NCI-H2196 treated with DMSO at 0.1 percent for 48 hours (cell line): ENCODE results near the gene MARCOL.

Experiments
- DNase-seq: peaks from one replicate; lab custom pipeline; 2025; ENCODE audit not compliant: unreplicated experiment; lab: John Stamatoyannopoulos, UW

Gene MARCOL

DNA sequence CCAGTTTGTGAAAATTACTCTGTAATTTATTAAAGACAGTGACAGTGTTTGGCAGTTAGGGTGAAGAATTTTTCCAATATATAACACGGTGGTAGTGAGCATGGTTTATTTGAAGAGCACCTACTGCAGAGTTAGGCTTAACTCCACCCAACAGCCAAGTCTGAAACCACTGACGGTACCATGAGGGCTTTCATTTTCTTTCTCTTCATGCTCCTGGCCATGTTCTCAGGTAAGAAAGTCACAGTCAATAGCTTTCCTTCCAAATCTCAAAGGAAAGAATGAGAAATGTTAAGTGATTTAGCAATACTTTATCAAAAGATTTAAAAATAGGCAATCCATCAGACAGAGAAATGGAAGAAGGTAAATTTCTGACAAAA is at the start of gene MARCOL:
TSS of gene MARCOL (plus strand) at position 108 of the 377 bp plus-strand sequence. CDS start at position 181, 73 bp downstream.
- DNase-seq: no peak

DNA sequence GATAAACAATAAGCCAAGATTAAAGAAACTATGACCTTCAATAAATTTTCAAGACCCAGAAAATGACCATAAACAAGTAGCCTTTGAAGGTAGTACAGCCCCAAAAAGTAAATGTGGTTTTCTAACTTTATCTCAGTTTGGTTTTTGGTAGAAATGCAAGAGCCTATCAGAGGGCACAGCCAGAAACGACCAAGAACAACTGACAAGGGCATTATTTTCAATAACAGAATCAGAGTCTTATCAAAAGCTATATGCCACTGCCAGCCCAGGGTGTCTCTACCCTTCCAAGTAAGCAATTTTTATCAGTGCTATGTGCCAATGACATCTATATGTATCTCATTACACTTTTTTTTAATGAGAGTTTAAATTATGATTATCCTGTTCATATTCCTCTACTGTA is 47.3 kb upstream of the MARCOL start:
- DNase-seq: no peak

DNA sequence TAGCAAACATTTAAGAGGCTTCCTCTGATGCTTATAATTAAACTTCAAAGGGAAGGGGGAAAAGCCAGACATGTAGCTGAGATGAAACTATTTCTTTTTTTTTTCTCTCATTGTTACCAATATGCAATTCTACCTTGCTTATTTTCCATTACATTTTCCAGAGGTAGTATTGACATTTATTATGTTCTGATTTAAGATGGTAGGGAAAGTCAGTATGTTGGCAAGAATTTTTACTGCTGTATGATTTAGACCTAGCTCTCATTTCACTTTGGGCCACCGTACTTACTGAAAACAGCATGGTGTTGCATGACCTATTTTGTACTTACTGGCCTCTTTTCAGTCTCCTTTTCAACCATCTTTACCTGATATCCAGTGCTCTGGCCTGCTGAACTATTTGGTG is 45.1 kb upstream of the MARCOL start:
- DNase-seq: no peak

- no peak for DNase-seq
These were observed 37.2 kb upstream of the MARCOL start for GRCh38 chr5:148201151-148201550.

GRCh38 chr5:148202531-148203203 is 35.7 kb upstream of the MARCOL start, which contains the start of gene SPINK6:
Gene SPINK6, plus strand, starts transcription at chr5:148203042. Its CDS starts 55 bp downstream, at chr5:148203097.
- no peak for DNase-seq

GRCh38 chr5:148205044-148205806 is 33.1 kb upstream of the MARCOL start:
- DNase-seq: no peak

- no peak for DNase-seq
These were observed 32.5 kb upstream of the MARCOL start for GRCh38 chr5:148205865-148206264.

DNA sequence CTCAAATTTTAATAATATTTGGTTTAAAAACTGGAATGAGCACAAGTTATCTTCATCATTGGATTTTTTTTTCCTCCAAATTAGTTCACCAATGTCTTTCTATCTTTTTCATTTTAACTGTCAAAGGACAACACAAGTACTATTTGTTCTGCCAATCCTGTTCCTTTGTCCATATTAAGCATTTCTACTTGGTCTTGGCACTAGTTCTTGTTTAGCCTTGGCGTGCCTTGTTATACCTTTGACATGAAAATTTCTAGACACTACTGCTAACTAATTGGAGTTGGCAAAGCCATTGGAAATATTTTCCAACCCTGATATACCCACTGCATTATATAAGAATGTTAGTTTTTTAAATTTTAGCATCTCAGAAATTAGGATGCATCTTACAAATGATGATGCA is 31.7 kb upstream of the MARCOL start:
- no peak for DNase-seq

- no peak for DNase-seq
These were observed 30.1 kb upstream of the MARCOL start for GRCh38 chr5:148208226-148208625.

DNA sequence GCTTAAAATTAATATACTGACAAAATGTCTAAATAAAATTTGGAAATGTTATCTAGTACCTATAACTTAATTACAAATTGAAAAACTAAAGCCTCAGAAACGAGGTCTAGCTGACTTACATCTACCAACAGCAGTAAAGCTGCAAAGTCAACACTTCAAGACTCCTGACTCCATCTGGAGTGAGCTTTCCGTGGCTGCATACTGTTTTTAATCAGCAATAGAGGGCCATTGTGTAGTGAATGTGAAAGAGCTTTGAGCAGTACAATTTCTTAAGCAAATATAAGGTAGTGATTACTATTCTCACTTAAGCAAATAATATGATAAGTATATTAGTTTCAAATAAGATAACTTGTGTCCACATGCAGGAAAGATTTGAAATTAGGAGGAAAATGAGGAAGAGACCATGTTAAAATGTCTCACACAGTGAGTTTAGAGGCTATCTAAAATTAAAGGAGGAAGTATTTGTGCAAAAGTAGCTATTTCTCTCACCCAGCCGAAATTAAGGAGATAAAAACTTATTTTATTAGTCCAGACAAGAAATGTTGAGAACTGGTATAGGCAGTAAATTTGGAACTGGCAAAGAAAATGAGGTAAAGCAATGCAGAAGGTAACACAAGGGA is 29.1 kb upstream of the MARCOL start:
- DNase-seq: no peak

DNA sequence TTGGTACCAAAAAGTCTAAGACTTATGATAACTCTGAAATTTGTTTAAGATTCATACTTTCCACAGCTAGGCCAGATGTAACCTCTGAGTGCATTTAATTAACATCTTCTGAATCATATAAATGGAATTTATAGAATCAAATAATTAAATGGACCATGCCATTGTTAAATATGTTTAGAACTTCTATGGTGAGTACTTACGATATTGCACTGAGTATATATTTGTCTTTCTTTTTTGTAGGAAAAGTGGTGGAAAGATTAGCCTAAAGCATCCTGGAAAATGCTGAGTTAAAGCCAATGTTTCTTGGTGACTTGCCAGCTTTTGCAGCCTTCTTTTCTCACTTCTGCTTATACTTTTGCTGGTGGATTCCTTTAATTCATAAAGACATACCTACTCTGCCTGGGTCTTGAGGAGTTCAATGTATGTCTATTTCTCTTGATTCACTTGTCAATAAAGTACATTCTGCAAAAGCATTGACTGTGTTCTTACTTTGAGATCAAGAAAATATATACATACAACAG is 23.6 kb upstream of the MARCOL start:
- no peak for DNase-seq

DNA sequence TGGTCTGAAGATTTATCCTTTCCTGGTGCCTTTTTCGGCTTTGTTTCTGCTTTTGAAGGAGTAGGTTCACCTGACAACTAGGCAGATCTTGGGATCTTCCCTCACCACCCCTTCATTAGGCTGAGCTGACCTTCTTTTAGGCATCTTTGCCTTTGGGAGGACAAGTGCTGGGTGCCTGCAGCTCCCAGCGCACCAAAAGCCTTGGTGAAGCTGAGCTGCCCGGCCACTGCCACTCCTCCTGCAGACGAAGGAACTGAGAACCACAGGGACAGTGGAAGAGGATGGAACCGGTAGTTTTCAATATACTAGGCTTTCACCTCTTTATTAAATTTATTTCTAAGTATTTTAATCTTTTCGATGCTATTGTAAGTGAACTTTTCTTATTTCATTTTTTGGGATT is 16.8 kb upstream of the MARCOL start:
- DNase-seq: no peak

- DNase-seq: no peak
These were observed 14.1 kb upstream of the MARCOL start for GRCh38 chr5:148224117-148224742.

- DNase-seq: no peak
These were observed 9.8 kb upstream of the MARCOL start for GRCh38 chr5:148228392-148228984.

GRCh38 chr5:148229840-148230239 is 8.5 kb upstream of the MARCOL start:
- no peak for DNase-seq

GRCh38 chr5:148230240-148230639 is 8.1 kb upstream of the MARCOL start:
- no peak for DNase-seq

DNA sequence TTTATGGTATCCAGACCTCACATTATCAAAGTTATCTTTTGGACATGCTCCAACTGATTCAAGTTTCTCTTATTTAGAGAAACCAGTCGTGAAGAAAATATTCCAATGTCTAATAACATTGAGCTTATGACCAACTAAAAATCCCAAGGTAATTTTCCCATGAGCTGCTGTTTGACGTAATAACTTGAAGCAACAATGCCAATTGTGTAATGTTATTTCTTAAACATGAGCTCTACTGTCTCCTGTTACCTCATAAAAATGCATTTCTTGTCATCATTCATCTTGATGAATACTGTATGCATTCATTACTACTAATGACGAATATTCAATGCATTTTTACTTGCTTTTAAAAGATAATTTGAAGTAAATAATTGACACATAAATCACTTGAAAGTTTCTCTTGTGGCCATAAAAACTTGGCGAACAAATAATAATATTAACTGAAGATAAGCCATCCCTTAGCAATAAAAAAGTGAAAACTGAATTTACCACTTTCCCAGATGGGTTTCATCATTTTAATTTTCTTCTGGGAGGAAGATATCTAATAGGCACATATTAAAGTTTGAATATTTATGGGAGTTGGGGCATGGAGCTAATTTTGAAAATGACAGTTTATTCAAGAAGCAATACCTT is 424 bp upstream of the MARCOL start:
- DNase-seq: no peak

DNA sequence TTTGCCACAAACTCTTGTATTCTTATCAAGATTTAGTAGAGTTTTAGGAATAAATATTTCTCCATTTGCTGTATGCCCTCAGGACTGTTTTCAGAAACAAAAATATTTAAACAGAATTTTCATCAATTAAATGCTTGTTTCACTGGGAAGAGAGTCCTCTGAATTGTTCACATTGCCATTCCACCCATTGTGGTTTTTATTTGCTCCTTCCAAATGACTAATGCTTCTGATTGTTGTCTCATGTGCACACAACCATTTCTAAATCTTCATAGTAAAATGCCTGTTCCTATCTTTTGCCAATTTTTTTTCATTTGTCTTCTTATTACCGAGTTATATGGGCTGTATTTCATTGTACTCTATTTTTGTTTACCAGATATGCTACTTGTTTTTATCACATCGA is 10.6 kb downstream of the MARCOL start:
- no peak for DNase-seq

- DNase-seq: no peak
These were observed 17.1 kb downstream of the MARCOL start for GRCh38 chr5:148255456-148255855.

DNA sequence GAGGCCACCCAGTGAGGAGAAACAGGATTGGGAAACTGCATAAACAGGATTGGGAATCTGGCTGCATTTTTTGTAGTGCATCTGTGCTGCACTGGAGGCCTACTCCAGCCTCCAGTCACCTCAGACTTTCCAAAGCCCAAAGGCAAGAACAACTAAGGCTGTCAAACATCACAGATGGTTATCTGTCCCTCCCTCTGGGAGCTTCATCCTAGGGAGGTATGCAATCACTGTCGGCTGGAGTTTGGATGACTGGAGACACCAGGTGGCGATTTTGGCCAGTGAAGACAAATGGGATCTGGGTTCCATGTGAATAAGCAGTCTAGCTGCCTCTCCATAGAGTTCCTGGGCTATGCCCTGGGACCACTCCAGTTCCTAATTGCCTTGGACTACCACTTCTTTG is 21.0 kb downstream of the MARCOL start:
- DNase-seq: no peak

- DNase-seq: no peak
These were observed 22.9 kb downstream of the MARCOL start for GRCh38 chr5:148261221-148261620.
